Mucosa of rectum (tissue), 2 donors: ENCODE results near the gene L3HYPDH.
A peak's percentile ranks its signal among the peaks of the same experiment; 100 is the strongest.

Source experiments
- H3K27ac ChIP-seq, 2 donors: one replicate each; pipeline ENCODE4 v1.7.0; 2013; ENCODE audit warnings: inconsistent platforms in 2 of 2, low read depth in 2 of 2, low read length in 2 of 2
- H3K27me3 ChIP-seq, 2 donors: one replicate each; pipeline ENCODE4 v1.7.0; 2013; ENCODE audit warnings: low read length in 2 of 2; ENCODE audit not compliant: control insufficient read depth in 2 of 2, insufficient read depth in 2 of 2
- H3K36me3 ChIP-seq, 2 donors: one replicate each; pipeline ENCODE4 v1.7.0; 2013; ENCODE audit warnings: low read length in 2 of 2; ENCODE audit not compliant: control insufficient read depth in 2 of 2, insufficient read depth in 2 of 2
- H3K4me1 ChIP-seq, 2 donors: one replicate each; pipeline ENCODE4 v1.7.0; 2013; ENCODE audit warnings: low read length in 2 of 2, mild to moderate bottlenecking in 1 of 2; ENCODE audit not compliant: control insufficient read depth in 2 of 2, insufficient read depth in 2 of 2
- H3K4me3 ChIP-seq, 2 donors: one replicate each; pipeline ENCODE4 v1.7.0; 2013; ENCODE audit warnings: low read length in 2 of 2
- H3K9ac ChIP-seq, 2 donors: one replicate each; pipeline ENCODE4 v1.7.0; 2013; ENCODE audit warnings: low read length in 2 of 2, low read depth in 1 of 2, mild to moderate bottlenecking in 1 of 2
- H3K9me3 ChIP-seq, 2 donors: one replicate each; pipeline ENCODE4 v1.7.0; 2013; ENCODE audit warnings: low read length in 2 of 2; ENCODE audit not compliant: control insufficient read depth in 2 of 2
- donor health status: healthy.
- donor health status: Normal muscosa, but diverticular disease.

Gene L3HYPDH

GRCh38 chr14:59483819-59484638 is at the start of gene L3HYPDH, which contains the start of gene JKAMP:
Gene L3HYPDH (minus strand): TSS chr14:59484408. CDS start chr14:59484316, 92 bp downstream.
Gene JKAMP (plus strand): TSS chr14:59484517. CDS start chr14:59484590, 73 bp downstream.
- H3K9me3 ChIP-seq: no peaks in the 10 kb centered on the region
- peak within 1 kb of the TSS; percentile 85 to 89 for H3K27ac ChIP-seq
- no peaks in the 10 kb centered on the region for H3K27me3 ChIP-seq
- H3K9ac ChIP-seq: peak within 1 kb of the TSS; percentile 87 to 91
- peaks cover under 1 to 6% of the 10 kb centered on the region in 2 donors for H3K36me3 ChIP-seq
- H3K4me1 ChIP-seq: peaks cover 25% of the 10 kb centered on the region in 2 donors
- peak within 1 kb of the TSS; percentile 94 to 98 for H3K4me3 ChIP-seq

DNA sequence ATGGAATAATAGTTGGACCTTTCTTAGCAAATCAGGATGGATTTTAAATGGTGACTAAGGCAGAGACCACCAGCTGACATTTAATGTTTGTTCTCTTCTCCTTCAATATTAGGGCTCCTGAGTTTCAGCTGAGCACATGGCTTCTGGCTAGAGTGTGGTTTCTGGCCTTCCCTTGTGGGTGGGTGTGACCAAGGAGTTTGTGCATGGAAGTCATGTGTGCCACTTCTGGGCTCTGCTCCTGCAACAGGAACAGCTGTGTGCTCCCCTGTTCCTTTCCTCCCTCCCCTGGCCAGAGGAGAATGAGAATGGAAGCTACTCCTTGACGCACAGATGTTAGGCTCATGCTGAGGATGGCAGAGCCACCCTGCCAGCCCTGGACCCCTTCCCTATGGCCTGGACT is 48.2 kb upstream of the L3HYPDH start:
- no peaks in the 10 kb centered on the region for H3K27me3 ChIP-seq
- no peak overlapping the region for H3K27ac ChIP-seq
- no peaks in the 10 kb centered on the region for H3K36me3 ChIP-seq
- no peaks in the 10 kb centered on the region for H3K9me3 ChIP-seq
- no peak overlapping the region for H3K4me3 ChIP-seq
- H3K9ac ChIP-seq: no peak overlapping the region
- no peaks in the 10 kb centered on the region for H3K4me1 ChIP-seq

- Histone ChIP-seq H3K27ac (no peak overlapping the region), H3K27me3 (no peaks in the 10 kb centered on the region), H3K4me1 (no peaks in the 10 kb centered on the region), H3K4me3 (no peak overlapping the region), H3K9me3 (no peaks in the 10 kb centered on the region), H3K36me3 (no peaks in the 10 kb centered on the region), H3K9ac (no peak overlapping the region)
Observed at GRCh38 chr14:59530349-59530748, 46.1 kb upstream of the L3HYPDH start.

GRCh38 chr14:59529189-59529588 is 45.0 kb upstream of the L3HYPDH start:
- H3K4me3 ChIP-seq: no peak overlapping the region
- no peak overlapping the region for H3K27ac ChIP-seq
- no peaks in the 10 kb centered on the region for H3K36me3 ChIP-seq
- H3K4me1 ChIP-seq: no peaks in the 10 kb centered on the region
- no peaks in the 10 kb centered on the region for H3K27me3 ChIP-seq
- H3K9ac ChIP-seq: no peak overlapping the region
- no peaks in the 10 kb centered on the region for H3K9me3 ChIP-seq

DNA sequence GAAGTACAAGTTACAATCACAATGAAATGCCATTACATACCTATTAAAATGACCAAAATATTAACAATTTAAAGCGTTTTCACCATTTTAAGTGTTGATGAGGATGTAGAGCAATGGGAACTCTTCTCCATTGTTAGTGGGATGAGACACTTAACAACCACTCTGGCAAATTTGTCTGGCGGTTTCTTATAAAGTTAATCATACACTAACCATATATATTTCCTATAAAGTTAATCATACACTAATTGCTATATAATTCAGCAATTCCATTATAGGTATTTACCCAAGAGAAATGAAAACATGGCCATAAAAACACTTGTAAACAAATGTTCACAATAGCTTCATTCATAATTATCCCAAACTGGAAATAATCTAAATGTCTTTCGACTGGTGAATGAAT is 36.0 kb upstream of the L3HYPDH start:
- Histone ChIP-seq H3K36me3 (no peaks in the 10 kb centered on the region), H3K4me3 (no peak overlapping the region), H3K9me3 (no peaks in the 10 kb centered on the region)

GRCh38 chr14:59511916-59512575 is 27.8 kb upstream of the L3HYPDH start:
- H3K27me3 ChIP-seq: no peaks in the 10 kb centered on the region
- H3K4me1 ChIP-seq: peaks cover 0 to 4% of the 10 kb centered on the region in 2 donors
- no peaks in the 10 kb centered on the region for H3K36me3 ChIP-seq
- H3K4me3 ChIP-seq: no peak overlapping the region
- H3K9ac ChIP-seq: no peak overlapping the region
- no peaks in the 10 kb centered on the region for H3K9me3 ChIP-seq
- H3K27ac ChIP-seq: no peak overlapping the region

More for the DNA sequence above, 36.0 kb upstream of the L3HYPDH start:
- peaks cover 0 to 2% of the 10 kb centered on the region in 2 donors for H3K4me1 ChIP-seq
- no peak overlapping the region for H3K27ac ChIP-seq
- no peaks in the 10 kb centered on the region for H3K27me3 ChIP-seq
- H3K9ac ChIP-seq: no peak overlapping the region

- no peak overlapping the region for H3K27ac ChIP-seq
- H3K27me3 ChIP-seq: no peaks in the 10 kb centered on the region
- no peak overlapping the region for H3K9ac ChIP-seq
- H3K36me3 ChIP-seq: no peaks in the 10 kb centered on the region
- H3K9me3 ChIP-seq: no peaks in the 10 kb centered on the region
- peaks cover 0 to 4% of the 10 kb centered on the region in 2 donors for H3K4me1 ChIP-seq
- H3K4me3 ChIP-seq: no peak overlapping the region
Observed at GRCh38 chr14:59510966-59511365, 26.8 kb upstream of the L3HYPDH start.

DNA sequence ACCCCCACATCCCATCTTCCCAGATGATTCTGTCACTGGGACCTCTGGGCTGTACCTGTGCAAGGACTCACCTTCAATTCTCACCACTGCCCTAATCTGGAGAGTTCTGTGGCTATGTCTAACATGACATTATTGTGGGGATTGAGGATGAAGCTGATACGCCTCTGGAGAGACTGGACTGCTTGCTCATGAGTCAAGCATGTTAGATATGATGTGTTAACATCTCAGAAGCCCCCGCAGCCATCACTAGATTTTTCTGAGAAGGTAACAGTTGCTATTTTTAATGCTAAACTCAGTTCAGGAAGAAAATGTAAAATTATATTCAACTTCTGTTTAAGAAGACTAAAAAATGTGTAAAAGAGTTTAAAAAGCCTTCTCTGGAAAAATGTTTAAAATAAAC is 25.8 kb upstream of the L3HYPDH start:
- H3K4me1 ChIP-seq: peaks cover 0 to 4% of the 10 kb centered on the region in 2 donors
- no peak overlapping the region for H3K9ac ChIP-seq
- H3K27ac ChIP-seq: no peak overlapping the region

GRCh38 chr14:59509101-59509500 is 24.9 kb upstream of the L3HYPDH start:
- H3K4me3 ChIP-seq: no peak overlapping the region
- no peaks in the 10 kb centered on the region for H3K27me3 ChIP-seq
- H3K4me1 ChIP-seq: peaks cover 0 to 4% of the 10 kb centered on the region in 2 donors
- H3K36me3 ChIP-seq: peaks cover 2 to 6% of the 10 kb centered on the region in 2 donors
- H3K9me3 ChIP-seq: no peaks in the 10 kb centered on the region
- no peak overlapping the region for H3K9ac ChIP-seq
- H3K27ac ChIP-seq: no peak overlapping the region

More for the DNA sequence above, 25.8 kb upstream of the L3HYPDH start:
- H3K27me3 ChIP-seq: no peaks in the 10 kb centered on the region
- no peaks in the 10 kb centered on the region for H3K36me3 ChIP-seq
- no peak overlapping the region for H3K4me3 ChIP-seq
- H3K9me3 ChIP-seq: no peaks in the 10 kb centered on the region

GRCh38 chr14:59507752-59508103 is 23.5 kb upstream of the L3HYPDH start:
- Histone ChIP-seq H3K27ac (no peak overlapping the region), H3K36me3 (peaks cover 4 to 8% of the 10 kb centered on the region in 2 donors), H3K27me3 (no peaks in the 10 kb centered on the region), H3K9me3 (no peaks in the 10 kb centered on the region), H3K4me1 (peaks cover 0 to 4% of the 10 kb centered on the region in 2 donors), H3K9ac (no peak overlapping the region), H3K4me3 (no peak overlapping the region)
